Measurements from ENCODE around the gene DAPK1.

The DAPK1 gene

DNA sequence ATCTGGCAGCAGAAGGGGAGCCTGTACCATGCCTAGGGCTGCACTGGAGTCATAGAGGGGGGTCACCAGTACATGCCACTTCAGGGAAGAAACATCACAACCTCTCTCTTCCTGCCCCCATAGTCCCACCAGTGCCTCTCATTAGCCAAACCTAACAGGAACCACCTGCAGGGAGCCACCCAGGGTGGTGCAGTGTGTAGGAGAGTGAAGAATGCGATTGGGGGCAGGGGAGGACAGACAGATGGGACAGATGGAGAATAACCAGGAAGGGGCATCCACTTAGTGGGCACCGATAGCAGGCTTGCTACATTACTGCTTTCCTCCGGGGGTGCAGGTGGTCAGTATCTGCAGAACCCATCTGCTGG, 19.2 kb downstream of the DAPK1 start:
- DNase-seq (ENCODE audit: low spot score): no peak

DNA sequence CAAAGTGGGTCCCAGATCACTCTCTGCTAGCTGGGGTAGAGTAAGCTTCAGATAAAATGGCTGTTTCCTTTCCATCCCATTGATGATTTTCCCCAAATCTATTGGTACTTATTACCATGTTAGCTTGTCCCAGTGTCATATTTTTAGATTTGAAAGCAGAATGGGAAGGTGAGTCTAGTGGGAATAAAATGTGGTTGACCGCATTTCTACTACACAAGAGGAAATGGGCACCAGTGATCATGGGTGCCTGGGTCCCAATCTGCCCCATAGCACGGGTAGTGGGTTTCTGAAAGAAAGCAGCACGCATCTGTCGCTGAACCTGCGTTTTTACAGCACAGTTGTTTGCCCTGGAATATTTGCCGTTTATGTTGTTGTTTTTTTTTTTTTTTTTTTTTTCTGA, 20.1 kb downstream of the DAPK1 start:
- no peak for DNase-seq (ENCODE audit: low spot score)

GRCh38 chr9:87518702-87519335, 21.2 kb downstream of the DAPK1 start:
- no peak for DNase-seq (ENCODE audit: low spot score)

DNA sequence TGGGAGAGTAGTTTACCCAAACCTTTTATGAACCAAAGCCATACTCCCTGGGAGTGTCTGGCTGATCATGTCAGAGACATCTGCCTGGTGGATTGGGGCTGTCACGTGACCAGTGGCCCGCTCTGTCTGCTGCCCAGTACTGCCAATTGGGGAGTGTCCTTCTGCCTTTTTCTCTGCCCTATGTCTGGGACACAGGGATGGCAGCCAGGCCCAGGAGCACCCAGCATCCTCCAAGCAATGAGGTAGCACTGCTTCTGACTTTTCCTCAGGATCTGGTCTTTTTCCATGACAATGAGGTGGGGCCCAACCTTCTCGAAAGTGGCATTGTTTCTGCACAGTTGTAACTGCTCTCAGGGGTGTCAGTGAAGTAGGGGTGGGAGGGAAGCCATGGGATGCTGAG, 21.8 kb downstream of the DAPK1 start:
- no peak for DNase-seq (ENCODE audit: low spot score)

- no peak for DNase-seq (ENCODE audit: low spot score)
Observed at GRCh38 chr9:87520172-87520683, 22.6 kb downstream of the DAPK1 start.

DNA sequence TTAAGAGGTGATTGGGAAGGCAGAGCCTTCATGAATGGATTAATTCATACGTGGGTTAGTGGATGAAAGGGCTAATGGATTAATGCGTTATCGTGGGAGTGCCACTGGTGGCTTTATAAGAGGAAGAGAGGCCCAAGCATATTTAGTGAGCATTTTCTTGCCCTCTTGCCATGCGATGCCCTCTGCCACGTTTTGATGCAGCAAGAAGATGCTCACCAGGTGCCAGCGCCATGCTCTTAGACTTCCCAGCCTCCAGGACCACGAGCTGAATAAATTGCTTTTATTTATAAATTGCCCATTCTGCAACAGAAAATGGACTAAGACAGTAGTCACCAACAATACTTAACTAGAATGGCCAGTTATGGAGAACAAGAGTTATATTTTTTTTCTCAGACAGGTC, 24.2 kb downstream of the DAPK1 start:
- no peak for DNase-seq (ENCODE audit: low spot score)

GRCh38 chr9:87524061-87524460, 26.4 kb downstream of the DAPK1 start:
- DNase-seq (ENCODE audit: low spot score): no peak

DNA sequence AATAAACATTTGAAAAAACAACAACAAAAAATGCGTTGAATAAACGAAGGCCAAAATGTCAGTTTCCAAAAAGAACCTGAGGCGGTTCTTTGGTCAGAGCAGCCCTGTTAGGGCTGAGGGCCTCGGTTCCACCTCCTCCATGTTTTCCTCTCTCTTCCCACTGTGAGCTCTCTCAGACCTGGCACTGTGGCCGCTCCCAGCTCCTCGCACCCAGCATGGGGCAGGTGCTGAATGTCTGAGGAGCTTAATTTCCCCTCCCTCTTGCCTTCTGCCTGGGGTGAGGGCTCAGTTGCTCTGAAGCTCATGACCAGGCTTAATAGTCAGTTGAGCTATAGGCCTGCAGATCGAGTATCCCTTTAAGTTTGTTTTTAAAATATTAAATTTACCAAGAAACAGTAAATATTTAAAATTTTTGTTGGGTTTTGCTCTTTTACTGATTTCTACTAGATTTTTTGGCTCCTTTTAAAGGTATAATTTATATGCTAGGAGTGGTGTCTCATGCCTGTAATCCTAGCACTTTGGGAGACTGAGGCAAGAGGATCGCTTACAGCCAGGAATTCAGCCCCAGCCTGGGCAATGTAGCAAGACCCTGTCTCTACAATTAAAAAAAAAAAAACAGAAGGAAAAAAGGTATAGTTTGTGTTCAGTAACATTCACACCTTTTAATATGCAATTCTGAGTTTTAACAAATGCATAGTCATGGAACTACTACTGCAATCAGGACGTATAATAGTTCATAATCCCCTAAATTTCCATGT, 28.1 kb downstream of the DAPK1 start:
- DNase-seq (ENCODE audit: low spot score): no peak

DNA sequence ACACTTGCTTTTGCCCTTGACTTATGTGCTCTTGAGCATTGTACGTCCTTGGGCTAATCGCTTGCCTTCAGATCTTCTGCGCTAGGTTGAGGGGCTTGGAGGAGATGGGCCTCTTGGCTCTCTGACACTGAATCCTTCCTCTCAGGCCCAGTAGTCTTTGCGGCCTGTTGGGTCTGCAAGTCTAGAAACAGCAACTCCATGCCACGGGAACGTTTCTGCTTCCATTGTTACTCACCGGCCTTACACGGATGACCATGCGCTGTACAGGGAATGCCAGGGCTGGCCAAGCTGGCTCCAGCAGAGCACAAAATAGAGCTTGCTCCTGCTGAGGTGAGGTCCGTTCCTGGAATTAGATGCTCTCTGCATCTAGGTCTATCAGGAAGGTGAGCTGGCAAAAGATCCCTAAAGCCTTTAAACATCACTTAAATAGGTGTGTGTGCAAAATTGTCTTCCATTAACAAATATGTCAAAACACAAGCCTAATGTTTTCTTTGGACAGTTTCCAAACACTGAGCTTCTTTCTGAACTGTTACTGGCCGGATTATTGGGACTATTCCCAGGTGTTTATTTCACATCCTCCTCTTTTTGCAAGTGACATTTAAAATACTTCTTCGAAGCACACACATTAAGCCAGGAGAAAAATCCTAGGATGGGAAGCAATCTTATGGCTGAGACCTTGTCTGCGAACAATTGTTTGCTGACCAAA, 29.7 kb downstream of the DAPK1 start:
- DNase-seq (ENCODE audit: low spot score): no peak

DNA sequence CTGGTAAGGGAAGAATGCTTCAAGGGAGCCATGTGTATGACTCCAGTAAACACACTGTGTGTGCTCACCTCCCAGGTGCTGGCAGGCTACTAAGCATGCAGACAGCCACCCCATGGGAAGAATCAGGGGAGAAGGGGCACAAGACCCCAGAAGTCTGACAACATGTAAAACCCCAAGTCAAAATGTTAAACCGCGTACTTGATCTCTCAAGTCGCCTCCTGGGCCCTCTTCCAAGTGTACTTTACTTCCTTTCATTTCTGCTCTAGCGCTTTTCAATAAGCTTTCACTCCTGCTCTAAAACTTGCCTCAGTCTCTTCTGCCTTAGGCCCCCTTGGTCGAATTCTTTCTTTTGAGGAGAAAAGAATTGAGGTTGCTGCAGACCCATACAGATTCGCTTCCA, 31.3 kb downstream of the DAPK1 start:
- no peak for DNase-seq (ENCODE audit: low spot score)

- no peak for DNase-seq (ENCODE audit: low spot score)
Observed at GRCh38 chr9:87529671-87530070, 32.0 kb downstream of the DAPK1 start.

- DNase-seq (ENCODE audit: low spot score): no peak
Observed at GRCh38 chr9:87530716-87531115, 33.0 kb downstream of the DAPK1 start.

- no peak for DNase-seq (ENCODE audit: low spot score)
Observed at GRCh38 chr9:87531370-87532295, 34.0 kb downstream of the DAPK1 start.

GRCh38 chr9:87533271-87533670, 35.6 kb downstream of the DAPK1 start:
- DNase-seq (ENCODE audit: low spot score): no peak

- no peak for DNase-seq (ENCODE audit: low spot score)
Observed at GRCh38 chr9:87534036-87534435, 36.4 kb downstream of the DAPK1 start.

DNA sequence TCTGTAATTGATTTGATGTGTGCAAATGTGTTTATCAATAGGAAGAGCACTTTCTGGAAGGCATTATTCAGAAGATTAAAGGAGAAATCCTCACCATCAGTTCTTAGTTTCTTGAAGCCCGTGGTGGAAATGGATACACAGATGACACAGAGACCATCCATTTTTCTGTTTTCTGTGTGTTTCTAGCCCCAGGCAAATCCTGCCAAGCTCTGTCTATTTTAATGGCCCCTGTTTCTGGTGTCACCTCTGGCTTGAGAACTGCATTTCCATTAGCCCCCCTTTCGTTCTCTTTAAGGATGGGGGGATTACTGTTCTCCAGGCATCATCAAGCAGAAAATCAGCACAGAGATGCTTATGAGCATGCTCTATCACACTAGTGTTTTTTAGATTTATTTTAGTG, 37.3 kb downstream of the DAPK1 start:
- no peak for DNase-seq (ENCODE audit: low spot score)

- peak; percentile 78 for DNase-seq (ENCODE audit: low spot score)
Observed at GRCh38 chr9:87535817-87536539, 38.3 kb downstream of the DAPK1 start.

- no peak for DNase-seq (ENCODE audit: low spot score)
Observed at GRCh38 chr9:87537625-87538024, 40.0 kb downstream of the DAPK1 start.

GRCh38 chr9:87540444-87541105, 42.9 kb downstream of the DAPK1 start:
- no peak for DNase-seq (ENCODE audit: low spot score)

DNA sequence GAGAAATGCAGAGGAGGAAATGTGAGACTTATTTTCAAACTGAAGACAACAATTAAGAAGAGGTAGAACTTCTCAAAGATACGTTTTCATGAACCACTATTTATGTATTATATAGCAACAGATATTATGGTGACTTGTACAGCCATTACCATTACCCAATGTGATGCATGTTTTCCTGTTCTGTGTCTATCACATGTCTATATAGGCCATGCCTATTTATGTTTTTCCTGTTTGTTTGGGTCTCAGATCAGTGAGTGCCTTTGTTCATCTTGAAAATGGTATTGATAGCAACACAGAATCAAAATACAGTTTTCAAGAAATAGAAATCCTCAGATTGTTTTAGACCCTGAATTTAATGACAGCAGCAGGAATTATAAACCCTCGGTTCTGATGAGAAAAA, 44.0 kb downstream of the DAPK1 start:
- DNase-seq (ENCODE audit: low spot score): no peak

- no peak for DNase-seq (ENCODE audit: low spot score)
Observed at GRCh38 chr9:87542141-87542540, 44.5 kb downstream of the DAPK1 start.

Data from activated CD4-positive, alpha-beta T cell treated with anti-CD3 and anti-CD28 coated beads, Interleukin-2, Interleukin-4, amounts not matched to agents 100 ng/mL and 50 ng/mL, durations not matched to agents 16 hours and 8 hours (primary cell).